Hepatic stellate cell (primary cell): ENCODE data around the gene SIGLEC8.
"Not testable (repeated sequence)": the region's sequence is repeated elsewhere in the genome, so short reads cannot be mapped to it uniquely, and the experiment has no call there.

Source experiments
- DNase-seq: peaks from one replicate; pipeline ENCODE4 v3.0.0; 2011; ENCODE audit warnings: low spot score

The SIGLEC8 gene

DNA sequence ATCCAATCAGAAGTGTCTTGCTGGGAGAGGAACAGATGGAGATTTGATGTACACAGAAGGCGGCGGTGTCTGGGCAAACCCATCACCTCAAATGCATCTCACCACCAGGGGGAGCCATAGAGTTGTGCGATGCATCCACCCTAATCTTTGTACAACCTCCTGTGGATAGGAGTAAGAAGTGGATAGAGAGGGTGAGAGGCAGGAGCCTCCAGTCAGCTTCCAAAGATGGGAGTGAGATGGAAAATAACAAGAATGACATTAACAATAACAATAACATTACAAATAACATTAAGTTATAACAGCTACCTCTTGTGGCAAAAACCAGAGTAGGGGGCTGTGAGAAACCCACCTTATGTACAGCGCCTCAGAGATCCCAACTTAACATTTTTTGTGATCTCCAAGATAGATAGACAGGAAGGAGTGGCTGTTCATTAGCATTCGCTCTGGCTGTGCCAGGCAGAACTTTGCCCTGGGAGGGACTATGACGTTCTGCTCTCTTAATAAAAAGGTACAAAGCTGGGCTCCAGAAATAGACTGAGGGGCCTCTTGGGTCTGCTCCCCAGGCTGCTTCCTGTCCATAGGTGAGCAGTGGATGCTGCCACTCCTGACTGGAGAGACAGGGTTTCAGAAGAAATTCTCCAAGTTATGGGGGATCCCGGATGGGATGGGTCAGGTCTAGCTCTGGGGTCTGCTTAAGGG is 14.9 kb upstream of the SIGLEC8 start:
- DNase-seq = peak; percentile 77

- no peak for DNase-seq
These were observed 14.4 kb upstream of the SIGLEC8 start for GRCh38 chr19:51472607-51473006.

DNA sequence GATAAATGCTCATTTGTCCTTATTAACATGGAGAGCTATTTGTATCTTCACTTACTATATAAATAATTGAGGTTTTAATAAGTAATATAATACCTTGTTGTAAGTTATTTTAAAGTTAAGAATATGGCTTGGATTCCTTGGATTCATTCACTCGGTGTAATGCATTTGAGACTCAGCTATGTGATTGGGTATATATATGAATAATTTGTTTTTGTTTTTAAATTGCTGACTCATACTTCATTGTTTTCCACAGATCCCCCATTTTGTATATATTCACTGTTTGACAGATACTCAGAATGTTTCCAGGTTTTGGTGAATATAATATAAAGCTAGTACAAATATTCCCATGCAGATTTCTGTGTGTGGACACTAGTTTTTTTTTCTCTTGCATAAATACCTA is 13.3 kb upstream of the SIGLEC8 start:
- DNase-seq = no peak

DNA sequence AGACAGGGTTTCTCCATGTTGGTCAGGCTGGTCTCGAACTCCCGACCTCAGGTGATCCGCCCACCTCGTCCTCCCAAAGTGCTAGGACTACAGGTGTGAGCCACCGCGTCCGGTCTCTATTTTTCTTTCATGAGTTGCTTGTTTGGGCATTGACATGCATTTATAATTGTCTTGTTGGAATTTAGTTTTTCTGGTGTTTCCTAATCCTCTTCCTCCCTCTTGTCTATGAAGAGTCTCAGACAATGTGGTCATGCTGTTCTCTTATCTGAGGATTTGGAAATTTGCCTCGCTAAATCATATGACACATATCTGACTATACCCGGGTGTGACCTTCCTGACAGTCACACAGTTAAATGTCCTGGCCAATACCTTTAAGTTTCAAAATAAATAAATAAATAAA is 12.7 kb upstream of the SIGLEC8 start:
- DNase-seq = no peak

GRCh38 chr19:51469629-51470028 is 11.4 kb upstream of the SIGLEC8 start:
- DNase-seq = no peak

DNA sequence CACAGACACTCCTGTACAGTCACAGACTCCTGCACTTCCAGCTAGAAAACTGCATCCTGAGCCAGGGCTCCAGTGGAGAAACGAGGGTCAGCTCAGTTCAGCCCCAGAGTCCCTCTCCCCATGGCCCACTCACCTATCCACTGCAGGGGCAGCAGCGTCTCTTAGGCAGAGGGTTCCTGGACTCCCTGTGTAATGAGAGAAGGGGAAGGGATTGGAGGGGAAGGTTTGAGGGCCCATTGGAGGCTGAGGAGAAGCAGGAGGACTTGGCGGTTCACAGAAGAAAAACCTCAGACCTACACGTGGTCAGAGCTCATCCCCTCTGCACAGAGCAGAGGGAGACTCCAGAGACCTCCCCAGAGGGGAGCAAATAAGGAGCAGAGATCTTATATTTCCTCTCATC is 10.9 kb upstream of the SIGLEC8 start:
- DNase-seq = no peak

GRCh38 chr19:51468545-51468920 is 10.3 kb upstream of the SIGLEC8 start:
- DNase-seq = no peak

GRCh38 chr19:51467864-51468544 is 9.8 kb upstream of the SIGLEC8 start:
- no peak for DNase-seq

GRCh38 chr19:51466723-51467122 is 8.5 kb upstream of the SIGLEC8 start:
- no peak for DNase-seq

GRCh38 chr19:51463976-51464581 is 5.8 kb upstream of the SIGLEC8 start:
- DNase-seq = not testable (repeated sequence)

- DNase-seq = no peak
These were observed 4.4 kb upstream of the SIGLEC8 start for GRCh38 chr19:51462681-51463080.

GRCh38 chr19:51462276-51462675 is 4.0 kb upstream of the SIGLEC8 start:
- no peak for DNase-seq

DNA sequence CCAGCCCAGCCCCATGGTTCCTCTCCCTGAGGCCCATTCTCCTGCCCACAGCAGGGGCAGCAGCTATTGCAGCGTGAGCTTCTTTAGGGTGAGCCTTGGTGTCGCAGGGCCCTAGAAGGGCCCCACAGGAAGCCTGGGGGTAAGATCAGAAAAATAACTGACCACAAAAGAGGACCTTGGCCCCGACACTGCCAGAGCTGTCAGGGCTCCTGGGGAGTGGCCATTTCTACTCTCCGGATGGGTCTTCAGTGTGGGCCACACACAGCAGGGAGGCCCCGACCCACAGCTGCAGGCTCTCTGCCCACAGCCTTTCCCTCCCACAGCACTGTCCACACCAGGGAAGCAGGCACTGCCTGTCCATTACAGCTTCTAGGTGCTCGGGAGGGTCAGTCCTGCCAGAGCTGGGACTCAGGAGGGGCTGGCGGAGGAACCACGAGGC is 3.5 kb upstream of the SIGLEC8 start:
- no peak for DNase-seq

GRCh38 chr19:51460164-51460992 is 2.1 kb upstream of the SIGLEC8 start:
- DNase-seq = no peak

GRCh38 chr19:51458899-51459505 is 748 bp upstream of the SIGLEC8 start:
- no peak for DNase-seq

DNA sequence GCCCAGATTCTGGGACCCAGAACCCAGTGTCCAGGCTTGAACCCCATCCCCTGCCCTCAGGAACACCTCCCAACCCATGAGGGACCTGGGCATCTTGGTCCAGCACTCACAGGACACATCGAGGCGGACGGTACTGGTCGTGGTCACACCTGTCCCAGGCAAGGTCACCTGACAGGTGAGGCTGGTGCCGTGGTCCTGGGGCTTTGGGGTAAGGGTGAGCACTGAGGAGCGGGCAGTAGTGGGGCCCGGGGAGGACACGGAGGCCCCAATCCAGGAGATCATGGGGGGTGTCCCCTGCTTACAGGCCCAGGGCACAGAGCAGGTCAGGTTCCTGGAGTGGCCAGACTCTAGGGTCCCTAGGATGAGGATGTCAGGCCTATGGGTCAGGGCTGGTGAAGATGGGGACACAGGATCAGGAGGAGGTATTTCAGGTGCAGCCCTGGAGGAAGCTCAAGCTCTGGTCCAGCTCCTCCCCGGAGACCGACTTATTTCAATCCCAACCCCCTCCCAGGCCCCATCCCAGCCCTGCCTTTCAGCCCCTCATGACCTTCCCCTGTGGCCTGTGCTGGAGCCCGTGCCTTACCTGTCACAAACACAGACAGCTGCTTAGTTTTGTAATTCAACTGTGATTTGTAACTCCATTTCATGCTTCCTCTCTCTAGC is 772 bp downstream of the SIGLEC8 start:
- no peak for DNase-seq

DNA sequence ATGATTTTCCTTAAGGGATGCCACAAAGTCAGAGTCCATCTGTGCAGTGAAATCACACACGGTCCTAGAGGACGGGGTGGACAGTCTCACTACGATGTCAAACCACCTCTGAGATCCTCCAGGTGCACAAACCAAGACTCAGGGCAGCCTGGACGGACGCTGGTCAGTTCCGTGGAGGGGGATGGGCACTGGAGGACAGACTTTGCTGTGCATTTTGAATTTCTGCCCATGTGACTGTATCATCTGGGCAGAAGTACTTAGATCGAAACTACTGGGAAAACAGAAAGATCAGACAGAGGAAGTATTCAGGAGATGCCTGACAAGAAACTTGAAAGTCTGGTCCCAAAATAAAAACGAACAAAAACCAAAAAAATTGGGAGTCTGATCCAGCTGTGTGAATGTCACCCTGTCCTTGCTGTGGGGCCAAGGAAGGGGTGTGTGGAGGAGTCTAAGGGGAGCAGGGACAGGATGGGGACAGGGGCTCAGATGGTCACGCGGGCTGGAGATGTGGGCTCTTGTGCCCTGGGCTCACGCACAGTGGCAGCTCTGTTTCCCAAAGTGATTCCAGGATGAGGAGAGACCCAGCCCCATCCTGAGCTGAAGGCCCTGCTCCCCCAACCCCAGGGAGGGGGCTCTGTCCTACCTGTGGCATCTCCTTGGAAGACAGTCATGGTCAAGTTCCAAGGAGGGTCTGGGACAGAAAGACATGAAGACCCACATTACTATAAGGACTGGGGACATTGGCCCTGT is 1.5 kb downstream of the SIGLEC8 start:
- DNase-seq = no peak

DNA sequence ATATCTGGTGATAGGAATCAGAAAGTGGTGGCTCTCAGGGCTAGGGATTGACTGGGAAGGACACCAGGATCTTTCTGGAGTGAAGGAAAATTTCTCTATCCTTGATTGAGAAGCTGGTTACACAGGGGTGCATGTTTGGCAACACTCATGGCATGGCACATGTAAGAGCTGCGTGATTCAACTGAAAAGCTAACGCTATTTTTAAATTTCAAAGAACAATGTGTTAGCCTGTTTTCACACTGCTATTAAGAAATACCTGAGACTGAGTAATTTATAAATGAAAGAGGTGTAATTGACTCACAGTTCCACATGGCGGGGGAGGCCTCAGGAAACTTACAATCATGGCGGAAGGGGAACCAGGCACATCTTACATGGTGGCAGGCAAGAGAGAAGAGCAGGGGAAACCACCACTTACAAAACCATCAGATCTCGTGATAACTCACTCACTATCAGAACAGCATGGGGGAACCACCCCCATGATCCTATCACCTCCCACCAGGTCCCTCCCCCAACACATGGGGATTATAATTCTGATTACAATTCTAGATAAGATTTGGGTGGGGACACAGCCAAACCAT is 7.4 kb downstream of the SIGLEC8 start:
- no peak for DNase-seq

GRCh38 chr19:51448411-51449016 is 9.7 kb downstream of the SIGLEC8 start:
- no peak for DNase-seq

DNA sequence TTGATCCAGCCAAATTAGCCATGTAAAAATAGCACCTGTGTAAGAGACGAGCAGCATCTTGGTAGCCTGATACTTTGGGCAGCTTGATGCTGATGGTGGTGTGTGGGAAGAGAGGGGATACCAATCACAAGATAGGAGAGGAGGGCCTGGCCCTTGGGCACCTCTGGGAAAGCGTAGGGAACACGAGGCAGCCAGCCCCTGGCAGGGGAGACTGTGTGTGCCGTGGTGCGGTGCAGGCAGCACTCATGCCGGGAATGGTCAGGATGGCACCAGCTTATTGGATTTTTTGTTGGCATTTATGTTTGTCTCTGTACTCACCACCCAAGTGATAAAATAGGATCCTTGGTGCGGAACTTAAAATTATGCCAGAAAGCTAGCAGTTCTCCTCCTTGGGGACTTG is 10.2 kb downstream of the SIGLEC8 start:
- no peak for DNase-seq
